KOPT-K1 (cell line): ENCODE data around the gene DCUN1D3.
"Not testable (repeated sequence)": the region's sequence is repeated elsewhere in the genome, so short reads cannot be mapped to it uniquely, and the experiment has no call there.

Experiments
- H3K27ac ChIP-seq: fragments of 200-600 bp; sonication (generic); 2 replicates; pipeline ENCODE4 v1.5.1; 2016; ENCODE audit warnings: antibody characterized with exemption, mild to moderate bottlenecking, low read depth, low read length; ENCODE audit not compliant: poor library complexity, severe bottlenecking
- H3K36me3 ChIP-seq: fragments of 200-600 bp; sonication (generic); 2 replicates; pipeline ENCODE4 v1.5.1; 2017; ENCODE audit warnings: antibody characterized with exemption, mild to moderate bottlenecking, low read length, moderate library complexity; ENCODE audit not compliant: insufficient read depth
- H3K9me3 ChIP-seq: fragments of 200-600 bp; sonication (generic); 2 replicates; pipeline ENCODE4 v1.5.1; 2017; ENCODE audit warnings: antibody characterized with exemption, low read length, mild to moderate bottlenecking; ENCODE audit not compliant: insufficient read depth, poor library complexity, severe bottlenecking

Gene DCUN1D3

GRCh38 chr16:20866145-20866772 is 33.9 kb downstream of the DCUN1D3 start:
- Histone ChIP-seq H3K27ac (no peak overlapping the region), H3K36me3 (no peaks in the 10 kb centered on the region), H3K9me3 (no peaks in the 10 kb centered on the region)

GRCh38 chr16:20865420-20866131 is 34.6 kb downstream of the DCUN1D3 start:
- no peaks in the 10 kb centered on the region for H3K36me3 ChIP-seq
- no peaks in the 10 kb centered on the region for H3K9me3 ChIP-seq
- H3K27ac ChIP-seq = no peak overlapping the region

GRCh38 chr16:20864376-20864775 is 35.8 kb downstream of the DCUN1D3 start:
- H3K36me3 ChIP-seq, H3K9me3 ChIP-seq, H3K27ac ChIP-seq: not testable (repeated sequence)

GRCh38 chr16:20862162-20862960 is 37.8 kb downstream of the DCUN1D3 start:
- H3K9me3 ChIP-seq = no peaks in the 10 kb centered on the region
- no peak overlapping the region for H3K27ac ChIP-seq
- peaks cover 6% of the 10 kb centered on the region; the same call in 1 of the 2 replicates for H3K36me3 ChIP-seq

GRCh38 chr16:20860995-20861394 is 39.2 kb downstream of the DCUN1D3 start:
- H3K36me3 ChIP-seq, H3K27ac ChIP-seq, H3K9me3 ChIP-seq: not testable (repeated sequence)

GRCh38 chr16:20860361-20860760 is 39.8 kb downstream of the DCUN1D3 start:
- Histone ChIP-seq H3K36me3 (peaks cover 9% of the 10 kb centered on the region; the same call in 1 of the 2 replicates), H3K27ac (no peak overlapping the region), H3K9me3 (no peaks in the 10 kb centered on the region)

GRCh38 chr16:20859699-20860098 is 40.5 kb downstream of the DCUN1D3 start:
- Histone ChIP-seq H3K9me3 (no peaks in the 10 kb centered on the region), H3K36me3 (peaks cover 13% of the 10 kb centered on the region; the same call in 1 of the 2 replicates), H3K27ac (no peak overlapping the region)

- H3K36me3 ChIP-seq = peaks cover 18% of the 10 kb centered on the region; the same call in 1 of the 2 replicates
- no peak overlapping the region for H3K27ac ChIP-seq
- H3K9me3 ChIP-seq = no peaks in the 10 kb centered on the region
Observed at GRCh38 chr16:20859229-20859628, 40.9 kb downstream of the DCUN1D3 start.

- Histone ChIP-seq H3K9me3 (no peaks in the 10 kb centered on the region), H3K27ac (no peak overlapping the region), H3K36me3 (peaks cover 29% of the 10 kb centered on the region; the same call in 1 of the 2 replicates)
Observed at GRCh38 chr16:20857281-20857680, 42.9 kb downstream of the DCUN1D3 start.

GRCh38 chr16:20854963-20855362 is 45.2 kb downstream of the DCUN1D3 start:
- Histone ChIP-seq H3K9me3 (no peaks in the 10 kb centered on the region), H3K36me3 (peaks cover 35% of the 10 kb centered on the region; the same call in 1 of the 2 replicates), H3K27ac (no peak overlapping the region)

- Histone ChIP-seq H3K27ac (no peak overlapping the region), H3K36me3 (peaks cover 38% of the 10 kb centered on the region; the same call in 1 of the 2 replicates), H3K9me3 (no peaks in the 10 kb centered on the region)
Observed at GRCh38 chr16:20853981-20854620, 46.1 kb downstream of the DCUN1D3 start.

GRCh38 chr16:20853143-20853542 is 47.0 kb downstream of the DCUN1D3 start:
- Histone ChIP-seq H3K9me3 (no peaks in the 10 kb centered on the region), H3K36me3 (peaks cover 43% of the 10 kb centered on the region; the same call in 1 of the 2 replicates), H3K27ac (no peak overlapping the region)

- peaks cover 54% of the 10 kb centered on the region for H3K36me3 ChIP-seq
- H3K27ac ChIP-seq = no peak overlapping the region
- H3K9me3 ChIP-seq = no peaks in the 10 kb centered on the region
Observed at GRCh38 chr16:20851601-20852000, 48.6 kb downstream of the DCUN1D3 start.

- Histone ChIP-seq H3K9me3 (no peaks in the 10 kb centered on the region), H3K27ac (no peak overlapping the region), H3K36me3 (peaks cover 60% of the 10 kb centered on the region)
Observed at GRCh38 chr16:20850981-20851380, 49.2 kb downstream of the DCUN1D3 start.
